ENCODE measurements around the gene EVX2. TPM values are rescaled to one million over a fixed set of nuclear protein-coding genes. Genes with fewer than 3 reads are reported as not detected.

EVX2 gene
- polyA plus RNA-seq, 4 donors: 0.04 to 0.06 TPM; not detected in 2

GRCh38 chr2:176085120-176085788 lies 1.5 kb upstream of the EVX2 start:
- no peak for DNase-seq (ENCODE audit: low read depth in 4 of 4, low spot score in 3 of 4)

GRCh38 chr2:176084611-176085119 lies 903 bp upstream of the EVX2 start:
- DNase-seq (ENCODE audit: low read depth in 4 of 4, low spot score in 3 of 4): no peak

GRCh38 chr2:176082824-176083751 lies 674 bp downstream of the EVX2 start:
- no peak for DNase-seq (ENCODE audit: low read depth in 4 of 4, low spot score in 3 of 4)

GRCh38 chr2:176082525-176082823 lies 1.3 kb downstream of the EVX2 start:
- no peak for DNase-seq (ENCODE audit: low read depth in 4 of 4, low spot score in 3 of 4)

GRCh38 chr2:176081837-176082524 lies 1.8 kb downstream of the EVX2 start:
- no peak for DNase-seq (ENCODE audit: low read depth in 4 of 4, low spot score in 3 of 4)

- DNase-seq (ENCODE audit: low read depth in 4 of 4, low spot score in 3 of 4): no peak
Measured at GRCh38 chr2:176081376-176081836, 2.4 kb downstream of the EVX2 start.

- no peak for DNase-seq (ENCODE audit: low read depth in 4 of 4, low spot score in 3 of 4)
Measured at GRCh38 chr2:176080540-176081375, 3.0 kb downstream of the EVX2 start.

- DNase-seq (ENCODE audit: low read depth in 4 of 4, low spot score in 3 of 4): no peak
Measured at GRCh38 chr2:176079831-176080539, 3.8 kb downstream of the EVX2 start.

- DNase-seq (ENCODE audit: low read depth in 4 of 4, low spot score in 3 of 4): no peak
Measured at GRCh38 chr2:176079285-176079830, 4.4 kb downstream of the EVX2 start.

GRCh38 chr2:176078541-176079284 lies 5.0 kb downstream of the EVX2 start:
- DNase-seq (ENCODE audit: low read depth in 4 of 4, low spot score in 3 of 4): no peak

GRCh38 chr2:176076796-176077195 lies 7.0 kb downstream of the EVX2 start:
- DNase-seq (ENCODE audit: low read depth in 4 of 4, low spot score in 3 of 4): no peak

- no peak for DNase-seq (ENCODE audit: low read depth in 4 of 4, low spot score in 3 of 4)
Measured at GRCh38 chr2:176076063-176076462, 7.7 kb downstream of the EVX2 start.

- no peak for DNase-seq (ENCODE audit: low read depth in 4 of 4, low spot score in 3 of 4)
Measured at GRCh38 chr2:176075481-176075880, 8.3 kb downstream of the EVX2 start.

GRCh38 chr2:176074919-176075425 lies 8.8 kb downstream of the EVX2 start:
- no peak for DNase-seq (ENCODE audit: low read depth in 4 of 4, low spot score in 3 of 4)

GRCh38 chr2:176072951-176073904 lies 10.5 kb downstream of the EVX2 start:
- no peak for DNase-seq (ENCODE audit: low read depth in 4 of 4, low spot score in 3 of 4)

- no peak for DNase-seq (ENCODE audit: low read depth in 4 of 4, low spot score in 3 of 4)
Measured at GRCh38 chr2:176072292-176072669, 11.5 kb downstream of the EVX2 start.

All from left renal pelvis (tissue), 4 donors.